SK-N-SH (cell line): ENCODE measurements around the gene COL4A4. TPM values are rescaled to one million over a fixed set of nuclear protein-coding genes. Genes with fewer than 3 reads are reported as not detected.

Experiments used
- CTCF ChIA-PET: fragments of 300-600, 350-600 bp; formaldehyde crosslinking; extraction: SDS; loops from one replicate; lab custom pipeline; 2021; lab: Yijun Ruan, JAX
- POLR2A ChIA-PET: fragments of 350-600 bp; sonication (Branson Sonifier 250); formaldehyde crosslinking; extraction: SDS; loops from one replicate; lab custom pipeline; 2020; ENCODE audit warnings: antibody characterized with exemption, inconsistent platforms; lab: Yijun Ruan, JAX
- DNase-seq: peaks from one replicate; pipeline ENCODE4 v3.0.0; 2012
- H2AFZ ChIP-seq: fragments of 200-600 bp; sonication (generic); 2 replicates; pipeline ENCODE4 v1.8.1; 2016; ENCODE audit warnings: antibody characterized with exemption, mild to moderate bottlenecking, low read depth
- H3F3A ChIP-seq: fragments of 200-600 bp; sonication (generic); replicated peaks from 2 replicates; pipeline ENCODE3; 2016; ENCODE audit warnings: antibody characterized with exemption, mild to moderate bottlenecking; ENCODE audit not compliant: insufficient read depth
- H3K27ac ChIP-seq, 2 experiments: fragments of 200-500 bp in 1 of 2; fragments of 200-600 bp in 1 of 2; sonication (Bioruptor generic) in 1 of 2; sonication (generic), shearing (Covaris generic) in 1 of 2; 2 replicates each; pipeline versions ENCODE4 v1.5.1 to v1.6.1; 2014 to 2016; ENCODE audit warnings: low read depth in 2 of 2, inconsistent platforms in 1 of 2, low read length in 1 of 2, mild to moderate bottlenecking in 1 of 2, mixed read lengths in 1 of 2
- H3K27me3 ChIP-seq: fragments of 200-600 bp; sonication (generic), shearing (Covaris generic); 2 replicates; pipeline ENCODE4 v1.6.1; 2016; ENCODE audit warnings: mixed run types; ENCODE audit not compliant: insufficient read depth
- H3K36me3 ChIP-seq, 2 experiments: fragments of 200-500 bp in 1 of 2; fragments of 200-600 bp in 1 of 2; sonication (Bioruptor generic) in 1 of 2; sonication (generic) in 1 of 2; replicated peaks in 1 of 2; 2 replicates each; pipeline versions ENCODE3 to v1.5.1; 2014 to 2016; ENCODE audit warnings: low read length in 1 of 2, mild to moderate bottlenecking in 1 of 2; ENCODE audit not compliant: insufficient read depth in 2 of 2, control insufficient read depth in 1 of 2
- H3K4me1 ChIP-seq, 2 experiments: fragments of 200-500 bp in 1 of 2; fragments of 200-600 bp in 1 of 2; sonication (Bioruptor generic) in 1 of 2; sonication (generic), shearing (Covaris generic) in 1 of 2; 2 replicates each; pipeline versions ENCODE4 v1.5.1 to v1.6.1; 2014 to 2016; ENCODE audit warnings: low read depth in 1 of 2, low read length in 1 of 2, mixed run types in 1 of 2; ENCODE audit not compliant: insufficient read depth in 2 of 2, control insufficient read depth in 1 of 2
- H3K4me2 ChIP-seq: fragments of 200-600 bp; sonication (generic), shearing (Covaris generic); 2 replicates; pipeline ENCODE4 v1.6.1; 2017; ENCODE audit warnings: mixed run types
- H3K4me3 ChIP-seq, 2 experiments: fragments of 200-500 bp in 1 of 2; fragments of 200-600 bp in 1 of 2; sonication (Bioruptor generic) in 1 of 2; sonication (generic), shearing (Covaris generic) in 1 of 2; 2 replicates each; pipeline versions ENCODE4 v1.5.1 to v1.8.1; 2014 to 2016; ENCODE audit warnings: low read depth in 2 of 2, inconsistent platforms in 1 of 2, low read length in 1 of 2, mild to moderate bottlenecking in 1 of 2, mixed read lengths in 1 of 2, moderate library complexity in 1 of 2
- H3K79me2 ChIP-seq: fragments of 200-600 bp; sonication (generic); 2 replicates; pipeline ENCODE4 v1.8.1; 2017; ENCODE audit warnings: mild to moderate bottlenecking; ENCODE audit not compliant: insufficient read depth
- H3K9ac ChIP-seq: fragments of 200-600 bp; sonication (generic); 2 replicates; pipeline ENCODE4 v1.6.1; 2017; ENCODE audit warnings: mixed run types
- H3K9me2 ChIP-seq: fragments of 200-600 bp; sonication (generic); 2 replicates; pipeline ENCODE4 v1.6.1; 2017; ENCODE audit warnings: mixed run types
- H3K9me3 ChIP-seq: fragments of 200-600 bp; sonication (generic); 2 replicates; pipeline ENCODE4 v1.6.1; 2017; ENCODE audit warnings: mixed run types, mild to moderate bottlenecking, moderate library complexity
- H4K20me1 ChIP-seq: fragments of 200-600 bp; sonication (generic); 2 replicates; pipeline ENCODE4 v1.6.1; 2017; ENCODE audit warnings: mild to moderate bottlenecking, mixed run types; ENCODE audit not compliant: insufficient read depth
- CHD2 ChIP-seq: fragments of 150-350 bp; IDR thresholded peaks from 2 replicates; pipeline ENCODE4 v1.6.1; 2018; ENCODE audit warnings: low read length; ENCODE audit not compliant: partially characterized antibody
- CTCF ChIP-seq: fragments of 200-600 bp; sonication (generic); IDR thresholded peaks from 2 replicates; pipeline ENCODE4 v1.6.1; 2017; ENCODE audit warnings: antibody characterized with exemption, mild to moderate bottlenecking, moderate library complexity
- ELF1 ChIP-seq: IDR thresholded peaks from 2 replicates; pipeline ENCODE4 v1.4.0; 2012
- EZH2phosphoT487 ChIP-seq: fragments of 200-600 bp; sonication (generic); IDR thresholded peaks from 2 replicates; pipeline ENCODE4 v1.6.1; 2017; ENCODE audit warnings: low read depth, mixed run types, mild to moderate bottlenecking, antibody characterized with exemption, moderate library complexity, borderline replicate concordance
- FOSL2 ChIP-seq: IDR thresholded peaks from 2 replicates; pipeline ENCODE4 v1.4.0; 2012; ENCODE audit warnings: low read depth, mild to moderate bottlenecking, moderate library complexity, borderline replicate concordance
- FOXJ3 ChIP-seq: sonication (generic); formaldehyde crosslinking; IDR thresholded peaks from 2 replicates; pipeline ENCODE4 v1.5.1; 2020; ENCODE audit warnings: mild to moderate bottlenecking, missing genetic modification reagents
- GABPA ChIP-seq: IDR thresholded peaks from 2 replicates; pipeline ENCODE4 v1.4.0; 2012; ENCODE audit warnings: low read depth, mild to moderate bottlenecking
- GATA2 ChIP-seq: sonication (generic); formaldehyde crosslinking; IDR thresholded peaks from 2 replicates; pipeline ENCODE4 v1.5.0; 2020; ENCODE audit warnings: mild to moderate bottlenecking, missing genetic modification reagents
- IRF3 ChIP-seq: fragments of 150-350 bp; IDR thresholded peaks from 2 replicates; pipeline ENCODE4 v1.6.1; 2016; ENCODE audit warnings: mild to moderate bottlenecking, low read depth, low read length
- JUND ChIP-seq: IDR thresholded peaks from 2 replicates; pipeline ENCODE4 v1.4.0; 2012
- MAX ChIP-seq: IDR thresholded peaks from 2 replicates; pipeline ENCODE4 v1.4.0; 2012; ENCODE audit warnings: low read depth
- MEF2A ChIP-seq: IDR thresholded peaks from 2 replicates; pipeline ENCODE4 v1.4.0; 2012; ENCODE audit warnings: low read depth, borderline replicate concordance
- MXI1 ChIP-seq: IDR thresholded peaks from 2 replicates; pipeline ENCODE4 v1.6.1; 2012; ENCODE audit warnings: mild to moderate bottlenecking, low read depth, low read length, improper control_type of control experiment
- NRF1 ChIP-seq: IDR thresholded peaks from 2 replicates; pipeline ENCODE4 v1.6.1; 2012; ENCODE audit warnings: low read depth, mild to moderate bottlenecking, low read length
- PBX3 ChIP-seq: IDR thresholded peaks from 2 replicates; pipeline ENCODE4; 2012
- RFX5 ChIP-seq: IDR thresholded peaks from 2 replicates; pipeline ENCODE4 v1.6.1; 2012; ENCODE audit warnings: mild to moderate bottlenecking, improper control_type of control experiment, low read length
- RXRA ChIP-seq: IDR thresholded peaks from 2 replicates; pipeline ENCODE4 v1.4.0; 2012; ENCODE audit warnings: low read depth, mild to moderate bottlenecking, borderline replicate concordance
- USF1 ChIP-seq: IDR thresholded peaks from 2 replicates; pipeline ENCODE4 v1.4.0; 2012; ENCODE audit warnings: low read depth, borderline replicate concordance
- WGBS: methylation state at CpG from one replicate; pipeline ENCODE4 v1.1.6; 2017; ENCODE audit warnings: low lambda C conversion rate; 5-methylcytosine and 5-hydroxymethylcytosine counted together
- polyA plus RNA-seq, 3 experiments: library from polyadenylated mRNA; depleted of rRNA; stranded (reverse); fragments of >200 nt; gene quantifications; 2 replicates each; pipeline ENCODE4 v1.2.3, GENCODE V29; 2012

COL4A4 gene
- polyA plus RNA-seq, 1 of the 3 experiments (the other 2 are of a cell fraction), result not detected

DNA sequence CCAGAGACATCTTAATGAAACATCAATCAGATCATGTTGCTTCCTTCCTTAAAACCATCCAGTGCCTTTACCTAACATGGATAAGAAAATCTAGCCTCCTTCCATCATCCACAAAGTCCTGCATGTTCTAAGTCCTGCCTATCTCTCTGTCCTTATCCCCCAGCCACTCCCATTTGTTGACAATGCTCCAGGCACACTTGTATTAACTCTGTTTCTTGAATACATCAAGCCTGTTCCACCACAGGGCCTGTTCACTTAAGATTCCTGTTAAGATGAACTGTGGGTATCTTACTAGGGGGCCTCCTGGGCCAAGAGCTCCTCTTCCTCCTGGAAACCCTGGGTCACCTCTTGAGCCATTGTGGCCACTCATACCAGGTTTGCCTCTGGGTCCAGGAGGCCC, 45.7 kb downstream of the COL4A4 start:
- POLR2A ChIA-PET, result no interaction called here
- no peaks in the 10 kb centered on the region for H3K36me3 ChIP-seq
- no peaks in the 10 kb centered on the region for H3K27me3 ChIP-seq
- no peaks in the 10 kb centered on the region for H3K9me2 ChIP-seq
- H3K9me3 ChIP-seq, result no peaks in the 10 kb centered on the region
- CTCF ChIA-PET, result interaction anchor here (1.5 kb wide), 1 partner anchor 773 kb away, joined by 3 read pairs; no protein-coding TSS in a partner anchor
- TF ChIP-seq MXI1 (no peak), RXRA (no peak), RFX5 (no peak), JUND (no peak), PBX3 (no peak), GATA2 (no peak), EZH2phosphoT487 (no peak), ELF1 (no peak), USF1 (no peak), GABPA (no peak), CTCF (no peak)
- no peaks in the 10 kb centered on the region for H3F3A ChIP-seq
- no peak overlapping the region for H3K9ac ChIP-seq
- H3K79me2 ChIP-seq, result no peaks in the 10 kb centered on the region
- no peaks in the 10 kb centered on the region; a peak in 1 of 4 replicates for H3K4me1 ChIP-seq
- H2AFZ ChIP-seq, result no peak overlapping the region
- H3K4me3 ChIP-seq, result no peak overlapping the region
- no peak overlapping the region for H3K27ac ChIP-seq
- no peaks in the 10 kb centered on the region for H4K20me1 ChIP-seq
- no peak for DNase-seq
- no peak overlapping the region for H3K4me2 ChIP-seq

DNA sequence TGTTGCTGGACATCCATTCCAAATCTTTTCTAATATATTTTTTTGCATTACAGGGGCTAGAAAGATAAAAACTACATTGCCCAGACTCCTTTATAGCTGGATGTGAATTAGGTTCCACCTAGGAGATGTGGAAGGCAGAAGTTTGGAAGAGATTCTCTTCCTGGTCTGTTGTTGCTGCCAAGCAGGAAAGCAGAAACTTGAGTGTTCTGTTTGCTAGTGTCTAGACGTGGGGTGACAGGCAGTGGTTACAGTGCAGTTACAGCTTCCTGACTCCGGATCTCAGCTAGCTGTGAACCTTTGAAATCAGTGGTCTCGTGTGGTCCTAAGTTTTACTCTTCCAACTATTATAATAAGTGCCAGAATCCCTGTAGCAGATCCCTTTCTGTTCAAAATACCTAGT, 46.2 kb downstream of the COL4A4 start:
- CTCF ChIA-PET, result interaction anchor here (1.3 to 1.5 kb wide), 2 partner anchors 121 to 773 kb away, joined by 3 to 5 read pairs; no protein-coding TSS in a partner anchor
- TF ChIP-seq IRF3 (no peak), RXRA (no peak), MAX (no peak), GABPA (no peak), CHD2 (no peak), ELF1 (no peak), NRF1 (no peak), MEF2A (no peak), EZH2phosphoT487 (no peak), MXI1 (no peak), RFX5 (no peak), FOSL2 (no peak), FOXJ3 (CRISPR knock-in tag) (no peak), PBX3 (no peak), CTCF (no peak)

More for the DNA sequence above, 46.2 kb downstream of the COL4A4 start:
- no peaks in the 10 kb centered on the region for H3K36me3 ChIP-seq
- no peaks in the 10 kb centered on the region for H3F3A ChIP-seq
- H3K9me3 ChIP-seq, result no peaks in the 10 kb centered on the region
- no peaks in the 10 kb centered on the region for H4K20me1 ChIP-seq
- no peaks in the 10 kb centered on the region for H3K4me1 ChIP-seq
- no peak overlapping the region for H3K27ac ChIP-seq
- H3K4me2 ChIP-seq, result no peak overlapping the region
- no peaks in the 10 kb centered on the region for H3K27me3 ChIP-seq
- H2AFZ ChIP-seq, result no peak overlapping the region
- POLR2A ChIA-PET, result no interaction called here
- H3K9me2 ChIP-seq, result no peaks in the 10 kb centered on the region
- WGBS, result 21% methylated on average over 3 of the region's 3 CpGs
- no peak for DNase-seq
- no peak overlapping the region for H3K4me3 ChIP-seq
- no peak overlapping the region for H3K9ac ChIP-seq
- H3K79me2 ChIP-seq, result no peaks in the 10 kb centered on the region
